IPS DF 4.7 (cell line): Measurements from ENCODE around the gene ZMIZ1.

Source experiments
- DNase-seq: peaks from one replicate; pipeline ENCODE4 v3.0.0-alpha.2; 2013; ENCODE audit warnings: low spot score; ENCODE audit errors: extremely low read depth

Gene ZMIZ1

GRCh38 chr10:79096514-79096913 lies 27.7 kb downstream of the ZMIZ1 start:
- DNase-seq, result no peak

- DNase-seq, result no peak
These were observed 28.5 kb downstream of the ZMIZ1 start for GRCh38 chr10:79097021-79097872.

- DNase-seq, result no peak
These were observed 29.3 kb downstream of the ZMIZ1 start for GRCh38 chr10:79098061-79098460.

- no peak for DNase-seq
These were observed 29.8 kb downstream of the ZMIZ1 start for GRCh38 chr10:79098596-79099015.

- DNase-seq, result no peak
These were observed 31.2 kb downstream of the ZMIZ1 start for GRCh38 chr10:79099898-79100448.

GRCh38 chr10:79100771-79101170 lies 32.0 kb downstream of the ZMIZ1 start:
- no peak for DNase-seq

- no peak for DNase-seq
These were observed 33.1 kb downstream of the ZMIZ1 start for GRCh38 chr10:79101560-79102497.

- DNase-seq, result no peak
These were observed 33.7 kb downstream of the ZMIZ1 start for GRCh38 chr10:79102498-79102874.

GRCh38 chr10:79103129-79103528 lies 34.4 kb downstream of the ZMIZ1 start:
- no peak for DNase-seq

GRCh38 chr10:79103585-79103984 lies 34.8 kb downstream of the ZMIZ1 start:
- no peak for DNase-seq

GRCh38 chr10:79105150-79105739 lies 36.5 kb downstream of the ZMIZ1 start:
- no peak for DNase-seq

- DNase-seq, result no peak
These were observed 37.1 kb downstream of the ZMIZ1 start for GRCh38 chr10:79105818-79106217.

GRCh38 chr10:79106256-79107050 lies 37.7 kb downstream of the ZMIZ1 start:
- no peak for DNase-seq

GRCh38 chr10:79107736-79108264 lies 39.0 kb downstream of the ZMIZ1 start:
- no peak for DNase-seq

GRCh38 chr10:79108728-79109127 lies 40.0 kb downstream of the ZMIZ1 start:
- no peak for DNase-seq

- DNase-seq, result no peak
These were observed 42.7 kb downstream of the ZMIZ1 start for GRCh38 chr10:79111427-79111826.

GRCh38 chr10:79111846-79112614 lies 43.3 kb downstream of the ZMIZ1 start:
- no peak for DNase-seq

- DNase-seq, result no peak
These were observed 44.2 kb downstream of the ZMIZ1 start for GRCh38 chr10:79112881-79113431.

- no peak for DNase-seq
These were observed 45.1 kb downstream of the ZMIZ1 start for GRCh38 chr10:79113827-79114226.
